ENCODE data around the gene TP53BP2. TPM values are rescaled to one million over a fixed set of nuclear protein-coding genes. Genes with fewer than 3 reads are reported as not detected.
"Not testable (repeated sequence)": the region's sequence is repeated elsewhere in the genome, so short reads cannot be mapped to it uniquely, and the experiment has no call there.

TP53BP2 gene
- total RNA-seq, 4 donors from 2014 or later = 33.9 to 73.2 (median 52.3) TPM

- H3K27me3 ChIP-seq = no peaks in the 10 kb centered on the region
- H3K9me3 ChIP-seq = peaks cover 0 to 6% (median 0%) of the 10 kb centered on the region in 4 donors
- peak in 1 of 2 donors; percentile 15 for DNase-seq (ENCODE audit: low spot score in 2 of 2)
- WGBS, 2 donors = 68 to 71% methylated on average over 11 to 12 of the region's 14 CpGs
- no peak overlapping the region for H3K27ac ChIP-seq
- no peaks in the 10 kb centered on the region for H3K4me1 ChIP-seq
- no peak for TF ChIP-seq POLR2A (IDR thresholded peaks at IDR 0.05)
- peak in 1 of 2 donors; percentile 8 for TF ChIP-seq EP300 (IDR thresholded peaks at IDR 0.05)
- H3K36me3 ChIP-seq = no peaks in the 10 kb centered on the region
- no peak overlapping the region for H3K4me3 ChIP-seq
These were observed 25.1 kb upstream of the TP53BP2 start for GRCh38 chr1:223870617-223871574.

- H3K4me3 ChIP-seq; H3K36me3 ChIP-seq; H3K27ac ChIP-seq; H3K4me1 ChIP-seq; H3K27me3 ChIP-seq; DNase-seq (ENCODE audit: low spot score in 2 of 2); H3K9me3 ChIP-seq: not testable (repeated sequence)
- 93 to 99% methylated on average over 19 of the region's 19 CpGs for WGBS, 2 donors
These were observed 19.0 kb upstream of the TP53BP2 start for GRCh38 chr1:223864599-223865368.

GRCh38 chr1:223864084-223864483 is 18.3 kb upstream of the TP53BP2 start:
- no peaks in the 10 kb centered on the region for H3K36me3 ChIP-seq
- 94 to 95% methylated on average over 16 of the region's 17 CpGs for WGBS, 2 donors
- no peak overlapping the region for H3K27ac ChIP-seq
- no peaks in the 10 kb centered on the region for H3K9me3 ChIP-seq
- H3K27me3 ChIP-seq = no peaks in the 10 kb centered on the region
- DNase-seq (ENCODE audit: low spot score in 2 of 2) = no peak
- no peak overlapping the region for H3K4me3 ChIP-seq
- no peak for TF ChIP-seq CTCF (IDR thresholded peaks at IDR 0.05)
- TF ChIP-seq POLR2A (IDR thresholded peaks at IDR 0.05) = no peak
- no peak for TF ChIP-seq EP300 (IDR thresholded peaks at IDR 0.05)
- H3K4me1 ChIP-seq = no peaks in the 10 kb centered on the region

GRCh38 chr1:223861904-223862303 is 16.2 kb upstream of the TP53BP2 start:
- Histone ChIP-seq H3K4me3 (no peak overlapping the region), H3K4me1 (no peaks in the 10 kb centered on the region), H3K27ac (no peak overlapping the region), H3K36me3 (no peaks in the 10 kb centered on the region), H3K27me3 (no peaks in the 10 kb centered on the region), H3K9me3 (no peaks in the 10 kb centered on the region)
- DNase-seq (ENCODE audit: low spot score in 2 of 2) = no peak
- TF ChIP-seq EP300 (IDR thresholded peaks at IDR 0.05) = no peak
- 86 to 95% methylated on average over 1 of the region's 1 CpG for WGBS, 2 donors

GRCh38 chr1:223860051-223860622 is 14.4 kb upstream of the TP53BP2 start:
- Histone ChIP-seq H3K4me3 (no peak overlapping the region), H3K36me3 (no peaks in the 10 kb centered on the region), H3K9me3 (no peaks in the 10 kb centered on the region), H3K4me1 (no peaks in the 10 kb centered on the region), H3K27ac (no peak overlapping the region), H3K27me3 (no peaks in the 10 kb centered on the region)
- DNase-seq (ENCODE audit: low spot score in 2 of 2) = no peak
- WGBS, 2 donors = 47 to 51% methylated on average over 5 of the region's 5 CpGs
- TF ChIP-seq CTCF (IDR thresholded peaks at IDR 0.05) (no peak), POLR2A (IDR thresholded peaks at IDR 0.05) (no peak), EP300 (IDR thresholded peaks at IDR 0.05) (no peak)

GRCh38 chr1:223859058-223859457 is 13.3 kb upstream of the TP53BP2 start:
- no peak for DNase-seq (ENCODE audit: low spot score in 2 of 2)
- H3K27ac ChIP-seq = no peak overlapping the region
- no peak overlapping the region for H3K4me3 ChIP-seq
- 65 to 71% methylated on average over 8 of the region's 8 CpGs for WGBS, 2 donors
- TF ChIP-seq POLR2A (IDR thresholded peaks at IDR 0.05) = no peak
- TF ChIP-seq CTCF (IDR thresholded peaks at IDR 0.05) = no peak
- TF ChIP-seq EP300 (IDR thresholded peaks at IDR 0.05) = no peak
- no peaks in the 10 kb centered on the region for H3K4me1 ChIP-seq
- H3K27me3 ChIP-seq = no peaks in the 10 kb centered on the region
- H3K9me3 ChIP-seq = no peaks in the 10 kb centered on the region
- no peaks in the 10 kb centered on the region for H3K36me3 ChIP-seq
